Left ventricle myocardium inferior (tissue), 1 donor: ENCODE data around the gene LRRC8A. TPM values are rescaled to one million over a fixed set of nuclear protein-coding genes. Genes with fewer than 3 reads are reported as not detected.

Experiments used
- DNase-seq: peaks from one replicate; pipeline ENCODE4 v3.0.0-alpha.2; 2020
- H3K27ac ChIP-seq: fragments of 200-600 bp; replicated peaks from 2 replicates; pipeline ENCODE4 v1.8.0; 2021
- H3K27me3 ChIP-seq: fragments of 200-600 bp; 2 replicates; pipeline ENCODE4 v1.8.0; 2021; ENCODE audit warnings: low read depth
- H3K36me3 ChIP-seq: fragments of 200-600 bp; 2 replicates; pipeline ENCODE4 v1.8.0; 2021
- H3K4me1 ChIP-seq: fragments of 200-600 bp; 2 replicates; pipeline ENCODE4 v1.8.0; 2021
- H3K4me3 ChIP-seq: fragments of 200-600 bp; 2 replicates; pipeline ENCODE4 v1.8.0; 2021; ENCODE audit warnings: mild to moderate bottlenecking, moderate library complexity
- H3K9me3 ChIP-seq: fragments of 200-600 bp; replicated peaks from 2 replicates; pipeline ENCODE4 v1.8.0; 2021
- CTCF ChIP-seq: fragments of 200-600 bp; IDR thresholded peaks from 2 replicates; pipeline ENCODE4 v1.8.0; 2021; ENCODE audit warnings: antibody characterized with exemption, mild to moderate bottlenecking, borderline replicate concordance
- intact Hi-C: fragments of 100-400 bp; cut with micrococcal nuclease; formaldehyde crosslinking; loops from one replicate; pipeline ENCODE4 v1.11.0; 2022
- total RNA-seq: library from RNA; stranded (reverse); fragmentation: NEBNext Ultra II Directional; extraction: Animal tissue kit (Norgen Biotek cat#: 25700); gene quantifications from one replicate; pipeline ENCODE4 v1.2.1, GENCODE V29; 2021
- donor health status: DM: no; HTN: yes; CAD: no; lungs with severe emphysema.

LRRC8A gene
- total RNA-seq, 1 donor from 2014 or later, result 19.8 TPM

- no peaks in the 10 kb centered on the region for H3K27me3 ChIP-seq
- intact Hi-C loops, result no loop called here
- peak overlapping the region; percentile 98 for H3K27ac ChIP-seq
- peaks cover 32% of the 10 kb centered on the region for H3K36me3 ChIP-seq
- peaks cover 97% of the 10 kb centered on the region for H3K4me1 ChIP-seq
- DNase-seq, result no peak
- no peak for TF ChIP-seq CTCF
- H3K4me3 ChIP-seq, result peak overlapping the region; percentile 94
- H3K9me3 ChIP-seq, result no peaks in the 10 kb centered on the region
Observed at GRCh38 chr9:128884164-128884563, 2.2 kb downstream of the LRRC8A start.

- TF ChIP-seq CTCF, result no peak
- Histone ChIP-seq H3K4me1 (peaks cover 91% of the 10 kb centered on the region), H3K27ac (peak overlapping the region; percentile 98), H3K4me3 (peak overlapping the region; percentile 94), H3K36me3 (peaks cover 40% of the 10 kb centered on the region), H3K27me3 (no peaks in the 10 kb centered on the region), H3K9me3 (no peaks in the 10 kb centered on the region)
- DNase-seq, result no peak
- intact Hi-C loops, result no loop called here
Observed at GRCh38 chr9:128885376-128885775, 3.4 kb downstream of the LRRC8A start.

- intact Hi-C loops, result no loop called here
- peak overlapping the region; percentile 94 for H3K4me3 ChIP-seq
- peaks cover 91% of the 10 kb centered on the region for H3K4me1 ChIP-seq
- TF ChIP-seq CTCF, result no peak
- peaks cover 43% of the 10 kb centered on the region for H3K36me3 ChIP-seq
- H3K27me3 ChIP-seq, result no peaks in the 10 kb centered on the region
- no peaks in the 10 kb centered on the region for H3K9me3 ChIP-seq
- DNase-seq, result no peak
- peak overlapping the region; percentile 98 for H3K27ac ChIP-seq
Observed at GRCh38 chr9:128885798-128886197, 3.9 kb downstream of the LRRC8A start.

- Histone ChIP-seq H3K4me3 (peak overlapping the region; percentile 94), H3K9me3 (no peaks in the 10 kb centered on the region), H3K4me1 (peaks cover 91% of the 10 kb centered on the region), H3K27me3 (no peaks in the 10 kb centered on the region), H3K36me3 (peaks cover 43% of the 10 kb centered on the region), H3K27ac (peak overlapping the region; percentile 98)
- no peak for DNase-seq
- intact Hi-C loops, result no loop called here
- TF ChIP-seq CTCF, result no peak
Observed at GRCh38 chr9:128886211-128886891, 4.4 kb downstream of the LRRC8A start.

- peaks cover 93% of the 10 kb centered on the region for H3K4me1 ChIP-seq
- H3K9me3 ChIP-seq, result no peaks in the 10 kb centered on the region
- no peaks in the 10 kb centered on the region for H3K27me3 ChIP-seq
- intact Hi-C loops, result no loop called here
- no peak for DNase-seq
- peaks cover 43% of the 10 kb centered on the region for H3K36me3 ChIP-seq
- TF ChIP-seq CTCF, result no peak
- H3K4me3 ChIP-seq, result no peak overlapping the region
- peak overlapping the region; percentile 98 for H3K27ac ChIP-seq
Observed at GRCh38 chr9:128887049-128887448, 5.1 kb downstream of the LRRC8A start.
